Loucy (cell line): ENCODE data around the gene GATA6.

Experiments used
- H2AFZ ChIP-seq: fragments of 200-600 bp; sonication (generic); 2 replicates; pipeline ENCODE4 v1.6.0; 2016; ENCODE audit warnings: antibody characterized with exemption, mild to moderate bottlenecking, low read length, moderate library complexity
- H3F3A ChIP-seq: fragments of 200-600 bp; 2 replicates; pipeline ENCODE4 v1.6.0; 2016; ENCODE audit warnings: antibody characterized with exemption, low read depth, mild to moderate bottlenecking
- H3K27me3 ChIP-seq: fragments of 200-600 bp; sonication (generic); 2 replicates; pipeline ENCODE4 v1.6.1; 2014; ENCODE audit warnings: low read length, mild to moderate bottlenecking; ENCODE audit not compliant: insufficient read depth, poor library complexity, severe bottlenecking
- H3K36me3 ChIP-seq: fragments of 200-600 bp; sonication (generic); 2 replicates; pipeline ENCODE4 v1.6.1; 2016; ENCODE audit warnings: low read length; ENCODE audit not compliant: insufficient read depth
- H3K4me1 ChIP-seq: fragments of 200-600 bp; sonication (generic); 2 replicates; pipeline ENCODE4 v1.5.1; 2014; ENCODE audit warnings: low read length, mild to moderate bottlenecking; ENCODE audit not compliant: insufficient read depth, poor library complexity, severe bottlenecking
- H3K4me2 ChIP-seq: fragments of 200-600 bp; sonication (generic); 2 replicates; pipeline ENCODE4 v1.6.0; 2014; ENCODE audit warnings: antibody characterized with exemption, low read length, low read depth, mild to moderate bottlenecking; ENCODE audit not compliant: poor library complexity, severe bottlenecking
- H3K4me3 ChIP-seq: fragments of 200-600 bp; sonication (generic); 2 replicates; pipeline ENCODE4 v1.5.1; 2014; ENCODE audit warnings: low read length, mild to moderate bottlenecking, mixed read lengths; ENCODE audit not compliant: poor library complexity, severe bottlenecking
- H3K79me2 ChIP-seq: fragments of 200-600 bp; sonication (generic); 2 replicates; pipeline ENCODE4 v1.6.1; 2014; ENCODE audit warnings: low read length; ENCODE audit not compliant: insufficient read depth
- H3K9ac ChIP-seq: fragments of 200-600 bp; sonication (generic); 2 replicates; pipeline ENCODE4 v1.6.0; 2014; ENCODE audit warnings: mild to moderate bottlenecking, low read depth, low read length, moderate library complexity; ENCODE audit not compliant: poor library complexity, severe bottlenecking
- H3K9me2 ChIP-seq: fragments of 200-600 bp; sonication (generic); replicated peaks from 2 replicates; pipeline ENCODE4 v1.6.1; 2016; ENCODE audit warnings: low read depth, low read length, mixed read lengths
- H3K9me3 ChIP-seq: fragments of 200-600 bp; sonication (generic); 2 replicates; pipeline ENCODE4 v1.6.1; 2014; ENCODE audit warnings: mild to moderate bottlenecking, antibody characterized with exemption, low read length, low read depth; ENCODE audit not compliant: insufficient read depth
- H4K20me1 ChIP-seq: fragments of 200-600 bp; sonication (generic); 2 replicates; pipeline ENCODE4 v1.6.0; 2014; ENCODE audit warnings: antibody characterized with exemption, low read length, mild to moderate bottlenecking; ENCODE audit not compliant: insufficient read depth, poor library complexity, severe bottlenecking
- EZH2phosphoT487 ChIP-seq: fragments of 200-600 bp; IDR thresholded peaks from 2 replicates; pipeline ENCODE4 v1.6.1; 2018; ENCODE audit warnings: antibody characterized with exemption, mild to moderate bottlenecking, moderate library complexity, borderline replicate concordance
- TF ChIP-seq, protein P1 (sequence below): fragments of 200-600 bp; sonication (generic); conservative IDR thresholded peaks from 2 replicates; pipeline ENCODE4 v1.5.1; 2014; ENCODE audit warnings: mild to moderate bottlenecking, antibody characterized with exemption, low read length

GATA6 gene

DNA sequence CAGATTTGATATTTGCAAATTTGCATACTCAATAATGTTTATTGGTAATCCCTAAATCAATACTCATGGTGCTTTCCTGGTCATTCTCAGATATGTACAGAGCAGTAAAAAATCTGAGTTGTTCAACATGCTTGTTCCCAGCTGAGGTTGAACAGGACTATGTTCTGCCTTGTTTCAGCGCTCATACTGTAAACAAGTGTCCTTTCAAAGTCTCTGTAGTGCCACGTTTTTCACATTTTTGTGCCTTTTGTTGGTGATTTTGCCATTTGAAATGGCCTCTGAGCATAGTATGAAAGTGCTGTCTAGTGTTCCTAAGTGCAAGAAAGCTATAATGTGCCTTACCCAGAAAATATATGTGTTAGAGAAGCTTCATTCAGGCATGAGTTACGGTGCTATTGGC lies 16.0 kb upstream of the GATA6 start:
- no peak overlapping the region for H3K4me2 ChIP-seq
- no peaks in the 10 kb centered on the region for H3K9me2 ChIP-seq
- no peaks in the 10 kb centered on the region for H3F3A ChIP-seq
- no peak overlapping the region for H2AFZ ChIP-seq
- TF ChIP-seq, protein P1, sequence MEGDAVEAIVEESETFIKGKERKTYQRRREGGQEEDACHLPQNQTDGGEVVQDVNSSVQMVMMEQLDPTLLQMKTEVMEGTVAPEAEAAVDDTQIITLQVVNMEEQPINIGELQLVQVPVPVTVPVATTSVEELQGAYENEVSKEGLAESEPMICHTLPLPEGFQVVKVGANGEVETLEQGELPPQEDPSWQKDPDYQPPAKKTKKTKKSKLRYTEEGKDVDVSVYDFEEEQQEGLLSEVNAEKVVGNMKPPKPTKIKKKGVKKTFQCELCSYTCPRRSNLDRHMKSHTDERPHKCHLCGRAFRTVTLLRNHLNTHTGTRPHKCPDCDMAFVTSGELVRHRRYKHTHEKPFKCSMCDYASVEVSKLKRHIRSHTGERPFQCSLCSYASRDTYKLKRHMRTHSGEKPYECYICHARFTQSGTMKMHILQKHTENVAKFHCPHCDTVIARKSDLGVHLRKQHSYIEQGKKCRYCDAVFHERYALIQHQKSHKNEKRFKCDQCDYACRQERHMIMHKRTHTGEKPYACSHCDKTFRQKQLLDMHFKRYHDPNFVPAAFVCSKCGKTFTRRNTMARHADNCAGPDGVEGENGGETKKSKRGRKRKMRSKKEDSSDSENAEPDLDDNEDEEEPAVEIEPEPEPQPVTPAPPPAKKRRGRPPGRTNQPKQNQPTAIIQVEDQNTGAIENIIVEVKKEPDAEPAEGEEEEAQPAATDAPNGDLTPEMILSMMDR: no peak
- TF ChIP-seq EZH2phosphoT487: no peak
- no peak overlapping the region for H3K4me3 ChIP-seq
- no peaks in the 10 kb centered on the region for H3K27me3 ChIP-seq
- no peak overlapping the region for H3K9ac ChIP-seq
- H4K20me1 ChIP-seq: no peaks in the 10 kb centered on the region
- no peaks in the 10 kb centered on the region for H3K4me1 ChIP-seq
- H3K79me2 ChIP-seq: no peaks in the 10 kb centered on the region
- H3K36me3 ChIP-seq: no peaks in the 10 kb centered on the region
- no peaks in the 10 kb centered on the region for H3K9me3 ChIP-seq

GRCh38 chr18:22155584-22155983 lies 13.8 kb upstream of the GATA6 start:
- Histone ChIP-seq H3K4me1 (no peaks in the 10 kb centered on the region), H3K9ac (no peak overlapping the region), H3K4me3 (no peak overlapping the region), H3K36me3 (no peaks in the 10 kb centered on the region), H4K20me1 (no peaks in the 10 kb centered on the region), H3K27me3 (no peaks in the 10 kb centered on the region), H3F3A (no peaks in the 10 kb centered on the region), H3K79me2 (no peaks in the 10 kb centered on the region), H3K9me2 (no peaks in the 10 kb centered on the region), H2AFZ (no peak overlapping the region), H3K9me3 (no peaks in the 10 kb centered on the region), H3K4me2 (no peak overlapping the region)
- TF ChIP-seq, protein P1: no peak
- TF ChIP-seq EZH2phosphoT487: no peak

- H2AFZ ChIP-seq: no peak overlapping the region
- TF ChIP-seq, protein P1: no peak
- no peak for TF ChIP-seq EZH2phosphoT487
- H3K9ac ChIP-seq: no peak overlapping the region
- H4K20me1 ChIP-seq: no peaks in the 10 kb centered on the region
- H3K36me3 ChIP-seq: no peaks in the 10 kb centered on the region
- H3K4me1 ChIP-seq: no peaks in the 10 kb centered on the region
- H3K4me3 ChIP-seq: no peak overlapping the region
- H3K79me2 ChIP-seq: no peaks in the 10 kb centered on the region
- no peaks in the 10 kb centered on the region for H3K27me3 ChIP-seq
- H3K4me2 ChIP-seq: no peak overlapping the region
- H3K9me2 ChIP-seq: no peaks in the 10 kb centered on the region
- H3K9me3 ChIP-seq: no peaks in the 10 kb centered on the region
- no peaks in the 10 kb centered on the region for H3F3A ChIP-seq
These were observed 10.4 kb upstream of the GATA6 start for GRCh38 chr18:22159014-22159413.
